AG09309 (cell line): ENCODE measurements around the gene IGF2BP3.

ENCODE experiments used
- DNase-seq: peaks from one replicate; pipeline ENCODE4 v3.0.0-alpha.2; 2010; ENCODE audit warnings: low read depth
- H3K4me3 ChIP-seq: 2 replicates; pipeline ENCODE4 v1.5.1; 2011; ENCODE audit warnings: mild to moderate bottlenecking, low read depth, low read length, moderate library complexity; ENCODE audit not compliant: control insufficient read depth
- TF ChIP-seq, protein P1 (sequence below): IDR thresholded peaks from 2 replicates; pipeline ENCODE4 v1.5.1; 2011; ENCODE audit warnings: mild to moderate bottlenecking, low read depth, low read length, inconsistent platforms; ENCODE audit not compliant: insufficient read depth, control insufficient read depth; ENCODE audit errors: missing control alignments

Gene IGF2BP3

DNA sequence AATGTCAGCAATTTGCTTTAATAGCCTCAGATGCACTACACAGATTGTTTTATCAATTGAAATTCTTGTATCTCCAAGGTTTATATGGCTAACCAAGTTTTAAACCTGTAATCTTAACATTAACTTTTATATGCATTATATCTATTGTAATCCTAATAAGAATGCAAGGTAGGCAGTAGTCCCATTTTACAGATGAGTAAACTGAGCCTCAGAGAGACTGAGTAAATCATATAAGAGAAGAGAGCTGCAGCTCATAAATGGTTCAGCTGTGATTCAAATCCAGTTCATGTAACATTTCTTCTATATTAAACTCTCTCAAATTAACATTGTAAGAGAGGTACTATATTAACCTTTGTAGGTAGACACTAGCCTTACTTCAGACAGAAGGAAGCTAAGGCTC lies 127.2 kb downstream of the IGF2BP3 start:
- no peak for DNase-seq

DNA sequence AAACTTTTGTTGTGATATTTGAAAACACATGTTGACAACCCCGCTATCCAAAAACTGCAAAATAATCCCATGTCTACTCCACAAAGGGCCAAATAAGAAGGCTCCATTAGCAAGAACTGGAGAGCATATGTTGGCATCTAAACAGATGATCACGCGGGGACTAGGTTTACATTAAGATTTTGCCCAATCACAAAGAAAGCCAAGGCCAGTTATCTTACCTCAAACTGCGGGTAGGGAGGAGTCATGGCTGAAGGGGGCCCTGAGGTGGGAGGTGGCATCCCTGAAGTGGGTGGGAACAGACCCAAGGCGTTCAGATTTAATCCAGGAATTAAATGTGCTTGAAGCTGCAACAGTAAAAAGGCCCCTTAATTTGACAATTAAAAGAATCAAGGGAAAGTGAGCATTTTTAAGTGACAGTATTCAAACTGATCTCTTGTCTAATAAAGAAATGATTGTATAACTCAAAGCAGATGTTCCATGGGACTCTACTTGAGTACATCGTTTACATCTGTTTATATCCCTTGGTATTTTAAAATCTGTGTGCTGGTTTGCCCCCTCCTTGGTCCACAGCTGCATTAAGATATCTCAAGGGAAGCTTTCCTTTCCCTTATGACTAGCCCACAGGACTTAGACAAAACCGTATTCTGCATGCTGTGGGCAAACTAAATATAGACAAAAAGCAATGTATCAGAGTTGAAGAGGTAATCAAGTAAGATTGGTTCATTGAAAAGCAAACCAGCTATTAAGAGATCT lies 128.3 kb downstream of the IGF2BP3 start:
- no peak for DNase-seq
- TF ChIP-seq, protein P1, sequence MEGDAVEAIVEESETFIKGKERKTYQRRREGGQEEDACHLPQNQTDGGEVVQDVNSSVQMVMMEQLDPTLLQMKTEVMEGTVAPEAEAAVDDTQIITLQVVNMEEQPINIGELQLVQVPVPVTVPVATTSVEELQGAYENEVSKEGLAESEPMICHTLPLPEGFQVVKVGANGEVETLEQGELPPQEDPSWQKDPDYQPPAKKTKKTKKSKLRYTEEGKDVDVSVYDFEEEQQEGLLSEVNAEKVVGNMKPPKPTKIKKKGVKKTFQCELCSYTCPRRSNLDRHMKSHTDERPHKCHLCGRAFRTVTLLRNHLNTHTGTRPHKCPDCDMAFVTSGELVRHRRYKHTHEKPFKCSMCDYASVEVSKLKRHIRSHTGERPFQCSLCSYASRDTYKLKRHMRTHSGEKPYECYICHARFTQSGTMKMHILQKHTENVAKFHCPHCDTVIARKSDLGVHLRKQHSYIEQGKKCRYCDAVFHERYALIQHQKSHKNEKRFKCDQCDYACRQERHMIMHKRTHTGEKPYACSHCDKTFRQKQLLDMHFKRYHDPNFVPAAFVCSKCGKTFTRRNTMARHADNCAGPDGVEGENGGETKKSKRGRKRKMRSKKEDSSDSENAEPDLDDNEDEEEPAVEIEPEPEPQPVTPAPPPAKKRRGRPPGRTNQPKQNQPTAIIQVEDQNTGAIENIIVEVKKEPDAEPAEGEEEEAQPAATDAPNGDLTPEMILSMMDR, result no peak
- H3K4me3 ChIP-seq, result no peak overlapping the region

More for the DNA sequence above, 127.2 kb downstream of the IGF2BP3 start:
- no peak overlapping the region for H3K4me3 ChIP-seq
- TF ChIP-seq, protein P1, result no peak

DNA sequence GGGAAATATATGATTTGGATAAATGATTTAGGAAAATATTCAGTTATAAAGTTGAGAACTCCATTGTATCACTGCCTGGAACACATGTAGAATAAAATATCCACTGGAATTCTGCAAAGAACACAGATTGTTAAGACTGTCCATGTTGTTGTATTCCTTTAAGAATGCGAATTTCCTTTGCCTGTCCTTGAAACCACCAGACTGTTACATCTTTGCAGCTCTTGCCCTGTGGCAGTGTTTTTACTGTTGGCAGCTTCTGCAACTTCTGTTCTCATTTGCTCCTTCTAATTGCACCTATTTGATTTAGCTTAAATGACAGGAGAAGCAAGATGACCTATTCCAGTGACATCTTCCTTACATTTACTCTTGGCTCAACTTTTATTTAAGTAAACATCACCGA lies 131.4 kb downstream of the IGF2BP3 start:
- H3K4me3 ChIP-seq, result no peak overlapping the region
- no peak for DNase-seq
- TF ChIP-seq, protein P1, result no peak

DNA sequence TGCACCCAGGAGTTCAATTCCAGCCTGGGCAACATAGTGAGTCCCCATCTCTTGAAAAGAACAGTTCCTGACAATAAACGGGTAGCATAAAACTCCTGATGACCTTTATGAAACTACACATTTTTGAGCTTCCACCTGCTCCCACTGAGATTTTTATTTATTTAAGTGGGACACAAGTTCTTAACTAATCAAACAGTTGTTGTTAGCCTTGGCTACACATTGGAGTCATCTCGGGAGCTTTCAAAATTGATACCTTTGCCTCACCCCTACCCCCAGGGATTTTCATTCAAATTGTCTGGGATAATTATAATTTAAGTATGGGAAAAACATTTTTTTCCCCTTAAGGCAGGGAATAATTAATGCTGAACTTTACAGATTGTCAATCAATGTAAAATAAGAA lies 131.9 kb downstream of the IGF2BP3 start:
- DNase-seq, result no peak
- TF ChIP-seq, protein P1, result no peak
- H3K4me3 ChIP-seq, result no peak overlapping the region

DNA sequence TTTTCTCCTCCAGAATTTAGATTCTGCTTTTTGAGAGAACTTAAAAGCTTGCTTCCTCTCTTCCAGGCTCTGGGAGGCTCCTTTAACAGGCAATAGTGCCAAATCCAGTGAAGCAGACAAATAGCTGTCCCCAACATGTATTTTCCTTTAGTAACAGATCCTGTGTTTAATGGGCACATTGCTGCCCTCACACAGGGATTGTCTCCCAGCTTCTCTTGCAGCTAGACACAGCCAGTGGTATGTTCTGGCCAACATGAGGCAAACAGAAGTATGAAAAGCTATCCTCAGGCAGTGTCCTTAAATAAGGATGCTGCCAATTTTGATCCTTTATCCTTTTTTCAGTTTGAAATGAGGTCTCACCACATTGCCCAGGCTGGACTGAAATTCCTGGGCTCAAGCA lies 132.9 kb downstream of the IGF2BP3 start:
- no peak for DNase-seq
- TF ChIP-seq, protein P1, result no peak
- H3K4me3 ChIP-seq, result no peak overlapping the region

DNA sequence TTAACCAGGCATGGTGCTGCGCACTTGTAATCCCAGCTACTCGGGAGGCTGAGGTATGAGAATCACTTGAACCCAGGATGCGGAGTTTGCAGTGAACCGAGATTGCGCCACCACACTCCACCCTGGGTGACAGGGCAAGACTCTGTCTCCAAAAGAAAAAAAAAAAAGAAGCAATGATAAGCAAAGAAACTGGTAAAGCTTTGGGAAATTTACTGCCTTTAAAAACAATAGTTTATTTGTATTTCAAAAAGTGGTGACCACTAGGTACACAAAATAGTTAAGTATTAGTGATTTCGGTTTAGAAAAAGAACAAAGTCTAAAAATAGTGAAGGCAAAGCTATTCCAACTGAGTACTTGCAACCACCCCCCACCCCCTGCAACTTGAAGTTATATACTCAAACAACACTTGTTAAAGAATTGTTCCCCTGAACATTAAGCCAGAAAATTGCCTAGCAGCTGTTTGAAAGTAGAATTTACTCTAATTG lies 133.4 kb downstream of the IGF2BP3 start:
- no peak overlapping the region for H3K4me3 ChIP-seq
- DNase-seq, result no peak
- TF ChIP-seq, protein P1, result no peak
